ENCODE measurements around the gene LAMB4. TPM values are rescaled to one million over a fixed set of nuclear protein-coding genes. Genes with fewer than 3 reads are reported as not detected.

The LAMB4 gene
- total RNA-seq, 1 donor, result 0.10 TPM

GRCh38 chr7:108147031-108147563, 16.9 kb upstream of the LAMB4 start:
- no peak overlapping the region for H3K4me3 ChIP-seq (ENCODE audit: low read length)

GRCh38 chr7:108146070-108146842, 16.1 kb upstream of the LAMB4 start:
- Histone ChIP-seq H3K9me3 (ENCODE audit: low read depth, low read length) (no peaks in the 10 kb centered on the region), H3K4me1 (ENCODE audit: insufficient read depth, low read length) (peaks cover 3% of the 10 kb centered on the region), H3K27me3 (ENCODE audit: insufficient read depth, low read length) (peaks cover under 1% of the 10 kb centered on the region), H3K4me3 (ENCODE audit: low read length) (no peak overlapping the region)

More at GRCh38 chr7:108147031-108147563, 16.9 kb upstream of the LAMB4 start:
- Histone ChIP-seq H3K27me3 (ENCODE audit: insufficient read depth, low read length) (peaks cover 6% of the 10 kb centered on the region), H3K4me1 (ENCODE audit: insufficient read depth, low read length) (peaks cover 3% of the 10 kb centered on the region), H3K9me3 (ENCODE audit: low read depth, low read length) (no peaks in the 10 kb centered on the region)

- Histone ChIP-seq H3K9me3 (ENCODE audit: low read depth, low read length) (no peaks in the 10 kb centered on the region), H3K27me3 (ENCODE audit: insufficient read depth, low read length) (no peaks in the 10 kb centered on the region), H3K4me1 (ENCODE audit: insufficient read depth, low read length) (peaks cover 3% of the 10 kb centered on the region), H3K4me3 (ENCODE audit: low read length) (no peak overlapping the region)
Measured at GRCh38 chr7:108145401-108145800, 15.2 kb upstream of the LAMB4 start.

- H3K4me3 ChIP-seq (ENCODE audit: low read length), result no peak overlapping the region
- H3K9me3 ChIP-seq (ENCODE audit: low read depth, low read length), result no peaks in the 10 kb centered on the region
- H3K4me1 ChIP-seq (ENCODE audit: insufficient read depth, low read length), result peaks cover 3% of the 10 kb centered on the region
- H3K27me3 ChIP-seq (ENCODE audit: insufficient read depth, low read length), result no peaks in the 10 kb centered on the region
Measured at GRCh38 chr7:108144931-108145330, 14.8 kb upstream of the LAMB4 start.

GRCh38 chr7:108143658-108144420, 13.7 kb upstream of the LAMB4 start:
- H3K4me3 ChIP-seq (ENCODE audit: low read length), result no peak overlapping the region
- no peaks in the 10 kb centered on the region for H3K9me3 ChIP-seq (ENCODE audit: low read depth, low read length)
- H3K4me1 ChIP-seq (ENCODE audit: insufficient read depth, low read length), result peaks cover 3% of the 10 kb centered on the region
- H3K27me3 ChIP-seq (ENCODE audit: insufficient read depth, low read length), result no peaks in the 10 kb centered on the region

- no peak overlapping the region for H3K4me3 ChIP-seq (ENCODE audit: low read length)
- no peaks in the 10 kb centered on the region for H3K27me3 ChIP-seq (ENCODE audit: insufficient read depth, low read length)
- H3K4me1 ChIP-seq (ENCODE audit: insufficient read depth, low read length), result peaks cover 3% of the 10 kb centered on the region
- no peaks in the 10 kb centered on the region for H3K9me3 ChIP-seq (ENCODE audit: low read depth, low read length)
Measured at GRCh38 chr7:108142675-108143259, 12.6 kb upstream of the LAMB4 start.

GRCh38 chr7:108142180-108142579, 12.0 kb upstream of the LAMB4 start:
- H3K9me3 ChIP-seq (ENCODE audit: low read depth, low read length), result no peaks in the 10 kb centered on the region
- H3K27me3 ChIP-seq (ENCODE audit: insufficient read depth, low read length), result no peaks in the 10 kb centered on the region
- H3K4me1 ChIP-seq (ENCODE audit: insufficient read depth, low read length), result peaks cover 3% of the 10 kb centered on the region
- H3K4me3 ChIP-seq (ENCODE audit: low read length), result no peak overlapping the region

GRCh38 chr7:108140671-108141070, 10.5 kb upstream of the LAMB4 start:
- no peaks in the 10 kb centered on the region for H3K27me3 ChIP-seq (ENCODE audit: insufficient read depth, low read length)
- H3K4me1 ChIP-seq (ENCODE audit: insufficient read depth, low read length), result peaks cover 10% of the 10 kb centered on the region
- no peak overlapping the region for H3K4me3 ChIP-seq (ENCODE audit: low read length)
- no peaks in the 10 kb centered on the region for H3K9me3 ChIP-seq (ENCODE audit: low read depth, low read length)

GRCh38 chr7:108138911-108139310, 8.8 kb upstream of the LAMB4 start:
- no peaks in the 10 kb centered on the region for H3K27me3 ChIP-seq (ENCODE audit: insufficient read depth, low read length)
- no peak overlapping the region for H3K4me3 ChIP-seq (ENCODE audit: low read length)
- peaks cover 22% of the 10 kb centered on the region for H3K4me1 ChIP-seq (ENCODE audit: insufficient read depth, low read length)
- no peaks in the 10 kb centered on the region for H3K9me3 ChIP-seq (ENCODE audit: low read depth, low read length)

GRCh38 chr7:108137993-108138392, 7.8 kb upstream of the LAMB4 start:
- Histone ChIP-seq H3K4me3 (ENCODE audit: low read length) (no peak overlapping the region), H3K27me3 (ENCODE audit: insufficient read depth, low read length) (no peaks in the 10 kb centered on the region), H3K9me3 (ENCODE audit: low read depth, low read length) (no peaks in the 10 kb centered on the region), H3K4me1 (ENCODE audit: insufficient read depth, low read length) (peaks cover 22% of the 10 kb centered on the region)

GRCh38 chr7:108137040-108137439, 6.9 kb upstream of the LAMB4 start:
- no peaks in the 10 kb centered on the region for H3K27me3 ChIP-seq (ENCODE audit: insufficient read depth, low read length)

GRCh38 chr7:108136191-108136688, 6.1 kb upstream of the LAMB4 start:
- Histone ChIP-seq H3K27me3 (ENCODE audit: insufficient read depth, low read length) (no peaks in the 10 kb centered on the region), H3K4me1 (ENCODE audit: insufficient read depth, low read length) (peaks cover 22% of the 10 kb centered on the region), H3K4me3 (ENCODE audit: low read length) (no peak overlapping the region), H3K9me3 (ENCODE audit: low read depth, low read length) (no peaks in the 10 kb centered on the region)

More at GRCh38 chr7:108137040-108137439, 6.9 kb upstream of the LAMB4 start:
- Histone ChIP-seq H3K4me1 (ENCODE audit: insufficient read depth, low read length) (peaks cover 22% of the 10 kb centered on the region), H3K9me3 (ENCODE audit: low read depth, low read length) (no peaks in the 10 kb centered on the region), H3K4me3 (ENCODE audit: low read length) (no peak overlapping the region)

- Histone ChIP-seq H3K27me3 (ENCODE audit: insufficient read depth, low read length) (no peaks in the 10 kb centered on the region), H3K4me3 (ENCODE audit: low read length) (no peak overlapping the region), H3K9me3 (ENCODE audit: low read depth, low read length) (no peaks in the 10 kb centered on the region), H3K4me1 (ENCODE audit: insufficient read depth, low read length) (peaks cover 22% of the 10 kb centered on the region)
Measured at GRCh38 chr7:108135446-108136190, 5.5 kb upstream of the LAMB4 start.

GRCh38 chr7:108134486-108134885, 4.3 kb upstream of the LAMB4 start:
- peaks cover 22% of the 10 kb centered on the region for H3K4me1 ChIP-seq (ENCODE audit: insufficient read depth, low read length)
- no peak overlapping the region for H3K4me3 ChIP-seq (ENCODE audit: low read length)
- no peaks in the 10 kb centered on the region for H3K9me3 ChIP-seq (ENCODE audit: low read depth, low read length)
- no peaks in the 10 kb centered on the region for H3K27me3 ChIP-seq (ENCODE audit: insufficient read depth, low read length)
